Mammary epithelial cell (primary cell): ENCODE data around the gene NMRAL1.

Source experiments
- EZH2 ChIP-seq: IDR thresholded peaks from 2 replicates; pipeline ENCODE4 v1.6.1; 2012; ENCODE audit warnings: low read length, inconsistent platforms, borderline replicate concordance
- TF ChIP-seq, protein P1 (sequence below), 2 donors: IDR thresholded peaks in 1 of 2; conservative IDR thresholded peaks in 1 of 2; 2 replicates each; pipeline ENCODE4 v1.5.1; 2011 to 2012; ENCODE audit warnings: inconsistent platforms in 2 of 2, low read length in 2 of 2, mild to moderate bottlenecking in 2 of 2, control low read depth in 1 of 2, low read depth in 1 of 2; ENCODE audit not compliant: insufficient read depth in 1 of 2; ENCODE audit errors: extremely low read depth in 1 of 2

DNA sequence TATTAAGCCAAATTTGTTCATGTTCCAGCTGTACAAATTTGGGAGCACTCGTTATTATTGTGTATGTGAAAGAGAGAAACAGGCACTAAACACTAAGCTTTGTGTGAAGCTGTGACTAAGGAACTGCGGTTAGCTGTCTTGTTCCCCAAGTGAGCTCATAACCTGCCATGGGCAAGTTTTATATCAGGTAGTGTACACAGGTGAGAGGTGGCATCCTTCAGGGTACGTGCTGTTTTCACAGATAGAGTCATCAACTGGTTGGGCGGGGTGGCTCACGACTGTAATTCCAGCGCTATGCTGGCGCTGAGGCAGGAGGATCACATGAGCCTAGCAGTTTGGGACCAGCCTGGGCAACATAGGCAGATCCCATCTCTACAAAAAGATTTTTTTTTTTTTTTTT lies 45.9 kb downstream of the NMRAL1 start:
- TF ChIP-seq, protein P1, sequence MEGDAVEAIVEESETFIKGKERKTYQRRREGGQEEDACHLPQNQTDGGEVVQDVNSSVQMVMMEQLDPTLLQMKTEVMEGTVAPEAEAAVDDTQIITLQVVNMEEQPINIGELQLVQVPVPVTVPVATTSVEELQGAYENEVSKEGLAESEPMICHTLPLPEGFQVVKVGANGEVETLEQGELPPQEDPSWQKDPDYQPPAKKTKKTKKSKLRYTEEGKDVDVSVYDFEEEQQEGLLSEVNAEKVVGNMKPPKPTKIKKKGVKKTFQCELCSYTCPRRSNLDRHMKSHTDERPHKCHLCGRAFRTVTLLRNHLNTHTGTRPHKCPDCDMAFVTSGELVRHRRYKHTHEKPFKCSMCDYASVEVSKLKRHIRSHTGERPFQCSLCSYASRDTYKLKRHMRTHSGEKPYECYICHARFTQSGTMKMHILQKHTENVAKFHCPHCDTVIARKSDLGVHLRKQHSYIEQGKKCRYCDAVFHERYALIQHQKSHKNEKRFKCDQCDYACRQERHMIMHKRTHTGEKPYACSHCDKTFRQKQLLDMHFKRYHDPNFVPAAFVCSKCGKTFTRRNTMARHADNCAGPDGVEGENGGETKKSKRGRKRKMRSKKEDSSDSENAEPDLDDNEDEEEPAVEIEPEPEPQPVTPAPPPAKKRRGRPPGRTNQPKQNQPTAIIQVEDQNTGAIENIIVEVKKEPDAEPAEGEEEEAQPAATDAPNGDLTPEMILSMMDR (conservative IDR thresholded peaks at IDR 0.05 in 1 of 2, IDR thresholded peaks at IDR 0.05 in 1 of 2; ENCODE audit: extremely low read depth in 1 of 2, insufficient read depth in 1 of 2, low read depth in 1 of 2, low read length in 2 of 2), result no peak
- TF ChIP-seq EZH2, result no peak
